ENCODE measurements around the gene NFKBIB.
"Not testable (repeated sequence)": the region's sequence is repeated elsewhere in the genome, so short reads cannot be mapped to it uniquely, and the experiment has no call there.

NFKBIB gene

DNA sequence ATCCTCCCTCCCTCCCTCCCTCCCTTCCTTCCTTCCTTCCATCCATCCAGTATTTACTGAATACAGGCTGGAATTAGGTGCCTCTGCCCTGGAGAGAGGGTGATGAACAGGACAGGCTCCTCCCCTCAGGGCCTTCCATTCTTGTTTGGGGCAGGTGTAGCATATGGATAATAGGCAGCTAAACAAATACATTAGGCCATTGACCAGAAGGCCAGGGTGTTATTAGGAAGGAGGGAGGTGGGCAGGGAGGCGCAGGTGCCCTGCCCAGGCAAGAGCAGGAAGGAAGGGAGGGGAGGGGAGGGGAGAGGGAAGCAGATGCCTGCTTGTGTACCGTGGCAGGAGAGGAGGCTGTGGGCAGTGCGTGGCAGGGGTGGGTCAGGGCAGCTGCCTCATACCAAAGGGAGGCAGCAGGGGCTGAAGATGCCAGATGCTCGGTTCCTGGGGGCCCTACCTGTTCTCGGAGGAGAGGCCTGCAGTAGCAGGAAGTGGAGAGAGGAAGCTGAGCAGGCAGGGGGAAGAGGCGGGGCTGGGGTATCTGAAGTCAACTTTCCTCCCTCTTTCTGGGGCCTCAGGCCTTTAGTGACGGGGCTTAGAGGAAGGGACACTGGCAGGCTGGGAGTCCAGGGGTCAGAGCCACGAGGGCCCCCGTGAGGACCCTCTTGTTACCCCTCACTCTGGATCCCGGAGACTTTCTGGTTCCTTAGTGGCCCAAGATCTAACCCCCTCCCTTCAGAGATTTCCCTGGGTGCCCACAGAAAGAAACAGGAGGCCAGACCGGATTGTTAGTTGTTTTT lies 21.8 kb upstream of the NFKBIB start, which contains the start of gene RINL:
Gene RINL (minus strand): TSS at position 495 of the 794 bp plus-strand sequence. CDS start 1,533 bp downstream, outside the sequence.
- DNase-seq = peak; percentile 60

DNA sequence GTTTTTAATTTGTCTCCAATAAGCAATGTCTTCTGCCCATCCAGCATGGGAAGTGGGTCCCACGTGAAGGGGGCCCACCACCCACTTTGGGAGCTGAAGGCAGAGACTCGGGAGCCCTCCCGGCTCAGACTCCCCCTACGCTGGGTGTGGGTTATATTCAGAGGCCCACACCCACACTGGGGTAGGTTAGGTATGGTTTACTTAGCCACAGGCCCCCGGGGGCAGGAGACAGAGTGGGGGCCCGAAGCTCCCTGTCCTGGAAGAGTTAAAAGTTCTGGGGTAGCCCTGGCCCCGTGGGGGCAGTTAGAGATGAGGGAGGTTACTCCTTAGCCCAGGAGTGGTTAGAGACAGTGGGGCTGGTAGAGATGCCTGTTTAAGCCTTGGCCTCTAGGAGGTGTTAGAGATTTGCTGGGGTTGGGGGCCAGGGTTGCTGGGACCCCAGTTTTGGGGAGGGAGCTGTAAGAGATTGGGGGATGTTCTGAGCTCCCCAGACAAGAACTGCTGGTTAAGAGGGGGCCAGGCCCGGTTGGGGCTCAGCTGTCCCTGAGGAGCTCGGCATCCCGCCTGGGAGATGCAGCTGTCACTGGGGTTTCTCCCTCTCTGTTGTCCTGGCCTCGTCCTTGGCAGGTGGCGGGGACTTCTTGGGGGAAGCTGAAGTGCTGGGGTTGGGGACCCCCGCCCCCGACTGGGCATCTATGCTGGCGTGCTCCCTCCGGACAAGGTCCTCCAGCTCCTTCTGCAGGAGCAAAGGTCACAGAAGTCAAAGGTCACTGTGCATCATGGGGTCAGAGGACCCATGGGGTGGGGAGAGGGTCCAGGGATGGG lies 21.0 kb upstream of the NFKBIB start:
- DNase-seq = no peak

DNA sequence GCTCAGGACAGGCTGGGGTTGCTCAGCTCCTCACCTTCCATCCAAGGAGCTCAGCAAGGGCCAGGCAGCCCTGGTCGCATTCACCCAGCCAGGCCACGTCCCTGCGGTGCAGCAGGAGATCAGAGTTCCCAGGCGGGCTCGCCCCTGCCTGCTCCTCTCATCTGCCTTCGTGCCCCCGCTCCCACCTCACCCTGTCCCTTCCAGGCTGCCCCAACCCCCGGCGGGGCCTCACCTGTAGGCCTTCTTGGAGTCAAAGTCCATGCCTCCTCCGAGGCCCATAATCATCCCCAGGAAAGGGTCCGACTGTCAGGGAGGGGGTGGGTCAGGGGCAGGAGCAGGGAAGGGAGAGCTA lies 20.4 kb upstream of the NFKBIB start:
- DNase-seq = no peak

- no peak for DNase-seq
Measured at GRCh38 chr19:38880076-38880881, 19.5 kb upstream of the NFKBIB start.

GRCh38 chr19:38880882-38881609 lies 18.7 kb upstream of the NFKBIB start:
- no peak for DNase-seq

GRCh38 chr19:38883286-38883685 lies 16.5 kb upstream of the NFKBIB start:
- no peak for DNase-seq

- not testable (repeated sequence) for DNase-seq
Measured at GRCh38 chr19:38884691-38885090, 15.1 kb upstream of the NFKBIB start.

DNA sequence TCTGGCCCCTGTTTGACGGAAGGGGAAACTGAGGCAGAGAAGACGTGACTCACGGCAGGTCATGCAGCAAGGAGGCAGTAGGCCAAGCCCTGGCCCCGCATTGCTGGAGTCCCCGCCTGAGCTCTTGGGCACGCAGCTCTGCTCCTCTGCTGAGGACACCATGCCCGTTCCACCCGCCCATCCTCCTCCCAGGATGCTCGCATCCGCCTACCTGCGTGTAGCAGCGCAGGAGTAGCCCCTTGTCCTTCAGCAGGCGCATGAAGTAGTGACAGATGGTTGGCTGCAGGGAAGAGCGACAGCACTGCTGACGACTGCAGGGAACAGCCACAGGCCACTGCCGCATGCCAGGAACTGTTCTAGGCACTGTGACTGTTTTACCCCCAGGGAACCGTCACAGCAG lies 10.9 kb upstream of the NFKBIB start:
- no peak for DNase-seq

DNA sequence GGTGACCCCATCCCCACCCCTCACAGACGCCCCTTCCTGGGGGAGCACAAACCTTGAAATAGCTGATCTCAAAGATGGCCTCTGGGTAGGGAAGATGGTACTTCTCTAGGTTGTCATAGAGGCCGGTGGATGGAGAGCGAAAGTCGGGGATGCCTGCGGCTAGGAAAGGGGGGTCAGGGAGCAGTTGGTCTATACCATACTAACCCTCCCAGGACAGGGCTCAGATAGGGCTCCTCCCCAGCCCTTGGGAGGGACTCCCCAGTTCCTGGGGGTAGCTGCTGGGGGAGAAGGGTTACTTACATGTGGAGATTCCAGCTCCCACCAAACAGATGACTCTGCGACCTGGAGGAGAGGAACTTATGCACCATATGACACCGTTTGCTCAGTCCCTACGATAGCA lies 10.0 kb upstream of the NFKBIB start:
- DNase-seq = no peak

GRCh38 chr19:38890686-38891085 lies 9.1 kb upstream of the NFKBIB start:
- DNase-seq = no peak

GRCh38 chr19:38891771-38892170 lies 8.0 kb upstream of the NFKBIB start:
- no peak for DNase-seq

DNA sequence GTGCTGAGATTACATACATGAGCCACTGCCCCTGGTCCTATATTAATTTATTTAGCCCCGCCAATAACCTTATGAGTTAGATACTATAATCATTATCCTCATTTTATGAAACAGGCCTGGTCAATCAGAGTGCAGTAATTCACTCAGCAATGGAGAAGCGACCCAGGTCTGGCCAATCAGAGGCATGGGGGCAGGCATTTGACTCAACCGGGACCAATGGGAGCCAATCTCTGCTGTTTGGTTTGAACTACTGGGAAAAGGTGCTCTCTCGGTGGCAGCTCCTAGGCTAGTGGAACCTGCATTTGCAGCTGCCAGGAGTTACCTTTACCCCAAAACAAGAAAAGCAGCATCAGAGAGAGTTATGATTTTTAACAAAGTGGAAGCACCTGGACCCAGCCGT lies 6.9 kb upstream of the NFKBIB start:
- no peak for DNase-seq

DNA sequence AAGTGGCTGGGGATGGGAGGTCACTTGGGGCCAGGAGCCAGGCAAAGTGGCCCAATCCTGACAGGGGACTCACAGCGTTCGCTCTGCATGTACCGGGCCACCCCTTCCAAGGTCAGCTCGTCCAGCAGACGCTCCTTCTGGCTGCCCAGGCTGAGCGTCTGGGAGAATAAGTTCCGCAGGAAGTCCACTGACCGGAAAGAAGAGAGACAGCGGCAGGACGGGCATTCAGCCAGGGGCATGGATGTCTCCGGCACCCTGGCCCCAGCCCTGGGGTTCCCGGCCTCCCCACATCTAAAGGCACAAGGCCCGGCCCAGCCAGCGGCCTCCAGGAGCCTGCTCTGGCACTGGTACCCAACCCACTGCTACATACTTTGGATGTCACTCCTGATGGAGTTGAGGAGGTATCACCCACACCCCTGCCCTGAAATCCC lies 6.4 kb upstream of the NFKBIB start:
- no peak for DNase-seq

- DNase-seq = no peak
Measured at GRCh38 chr19:38894968-38895367, 4.8 kb upstream of the NFKBIB start.

DNA sequence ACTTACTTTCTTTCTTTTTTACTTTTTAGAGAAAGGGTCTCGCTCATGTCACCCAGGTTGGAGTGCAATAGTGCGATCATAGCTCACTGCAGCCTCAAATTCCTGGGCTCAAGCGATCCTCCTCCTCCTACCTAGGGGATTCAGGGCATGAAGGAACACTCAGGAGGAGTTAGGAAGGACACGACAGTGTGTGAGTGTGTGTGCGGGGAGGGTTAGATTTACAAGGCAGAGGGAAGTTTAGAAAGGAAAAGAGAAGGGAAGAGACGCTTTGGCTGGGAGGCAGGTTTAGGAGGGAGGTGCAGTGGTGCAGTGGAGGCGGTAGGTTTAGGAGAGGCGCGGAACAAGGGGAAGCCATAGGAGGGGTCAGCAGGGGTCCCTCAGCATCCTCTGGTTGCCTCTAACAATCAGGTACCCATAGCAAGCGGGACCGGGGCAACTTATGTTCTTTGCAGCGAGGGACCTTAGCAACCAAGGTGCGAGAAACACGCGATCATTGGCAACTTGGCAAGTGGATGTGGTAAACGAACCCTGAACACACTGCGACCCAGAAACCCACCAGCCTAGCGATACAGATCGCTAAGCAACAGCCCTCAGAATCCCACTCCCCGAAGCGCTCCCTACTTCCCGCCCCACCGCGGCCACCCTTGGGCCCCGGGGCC lies 852 bp upstream of the NFKBIB start:
- no peak for DNase-seq

DNA sequence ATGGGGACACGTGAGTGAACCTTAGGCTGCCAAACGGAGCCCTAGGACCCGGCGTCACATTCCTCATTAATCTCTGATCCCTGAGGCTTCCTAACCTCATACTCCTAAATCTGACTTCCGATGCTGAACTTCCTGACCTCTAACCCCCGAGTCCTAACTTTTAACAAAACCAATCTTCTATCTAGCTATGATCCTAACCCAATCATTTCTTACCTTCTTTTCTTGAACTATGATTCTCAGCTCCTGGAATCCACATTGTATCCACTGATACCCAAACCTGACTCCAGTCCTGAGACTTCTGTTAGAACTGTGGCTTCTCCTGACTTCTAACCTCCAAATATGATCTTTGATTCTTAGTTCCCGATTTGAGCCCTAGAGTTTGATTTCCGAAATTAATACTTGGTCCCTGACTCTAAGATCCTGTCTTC lies 447 bp downstream of the NFKBIB start:
- DNase-seq = no peak

GRCh38 chr19:38900743-38901190 lies 998 bp downstream of the NFKBIB start:
- DNase-seq = no peak

DNA sequence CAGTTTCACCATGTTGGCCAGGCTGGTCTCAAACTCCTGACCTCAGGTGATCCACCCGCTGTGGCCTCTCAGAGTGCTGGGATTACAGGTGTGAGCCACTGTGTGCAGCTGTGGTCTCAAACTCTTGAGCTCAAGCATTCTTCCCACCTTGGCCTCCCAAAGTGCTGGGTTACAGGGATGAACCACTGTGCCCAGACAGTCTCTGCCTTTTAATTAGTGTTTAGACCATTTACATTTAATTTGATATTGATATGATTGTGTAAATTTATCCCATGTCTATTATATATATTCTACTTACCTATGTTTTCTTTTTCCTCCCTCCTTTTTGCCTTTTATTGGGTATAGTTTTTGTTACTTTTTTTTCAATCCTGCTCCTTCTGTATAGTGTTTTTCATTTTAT lies 1.9 kb downstream of the NFKBIB start:
- no peak for DNase-seq

DNA sequence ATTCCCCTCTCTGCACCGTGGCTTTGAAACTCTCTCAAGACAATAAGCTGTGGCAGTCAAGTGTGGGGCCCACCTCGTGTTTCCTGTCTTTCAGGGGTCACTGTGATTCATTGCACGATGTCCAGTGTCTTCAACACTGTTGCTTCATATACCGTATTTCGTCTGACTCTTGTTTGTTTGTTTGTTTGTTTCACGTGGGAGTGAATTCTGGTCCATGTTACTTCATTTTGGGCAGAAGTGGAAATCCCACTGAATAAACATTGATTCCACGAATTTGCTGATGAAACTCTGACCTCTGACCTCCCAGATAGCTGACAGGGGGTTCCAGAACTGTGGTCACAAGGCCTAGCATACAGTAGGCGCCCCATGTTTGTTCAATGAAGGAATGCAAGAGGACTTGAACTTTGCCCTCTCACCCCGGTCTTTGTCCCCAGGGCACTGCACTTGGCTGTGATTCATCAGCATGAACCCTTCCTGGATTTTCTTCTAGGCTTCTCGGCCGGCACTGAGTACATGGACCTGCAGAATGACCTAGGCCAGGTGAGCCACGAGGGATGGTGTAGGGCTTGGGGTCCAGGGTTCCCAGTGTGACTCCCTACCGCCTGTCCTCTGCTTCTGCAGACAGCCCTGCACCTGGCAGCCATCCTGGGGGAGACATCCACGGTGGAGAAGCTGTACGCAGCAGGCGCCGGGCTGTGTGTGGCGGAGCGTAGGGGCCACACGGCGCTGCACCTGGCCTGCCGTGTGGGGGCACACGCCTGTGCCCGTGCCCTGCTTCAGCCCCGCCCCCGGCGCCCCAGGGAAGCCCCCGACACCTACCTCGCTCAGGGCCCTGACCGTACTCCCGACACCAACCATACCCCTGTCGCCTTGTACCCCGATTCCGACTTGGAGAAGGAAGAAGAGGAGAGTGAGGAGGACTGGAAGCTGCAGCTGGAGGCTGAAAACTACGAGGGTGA lies 5.1 kb downstream of the NFKBIB start:
- DNase-seq = no peak

DNA sequence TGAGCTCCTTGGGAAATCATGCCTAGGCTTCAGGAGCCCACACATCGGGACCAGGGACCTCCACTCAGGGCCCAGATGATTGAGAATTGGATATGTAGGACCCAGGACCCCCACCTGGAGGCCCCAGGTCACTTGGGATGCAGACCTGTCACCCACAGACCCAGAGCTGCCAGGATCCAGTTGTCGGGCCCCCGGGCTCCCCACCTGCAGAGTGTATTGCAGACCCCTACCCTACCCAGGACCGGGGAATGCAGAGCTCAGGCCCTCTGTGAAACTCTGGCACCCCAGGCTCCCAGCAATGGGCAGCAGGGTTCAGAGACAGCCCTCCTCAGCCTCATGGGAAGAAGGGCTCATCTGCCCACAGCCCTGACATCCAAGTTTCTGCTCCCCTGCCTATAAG lies 5.9 kb downstream of the NFKBIB start:
- DNase-seq = no peak

DNA sequence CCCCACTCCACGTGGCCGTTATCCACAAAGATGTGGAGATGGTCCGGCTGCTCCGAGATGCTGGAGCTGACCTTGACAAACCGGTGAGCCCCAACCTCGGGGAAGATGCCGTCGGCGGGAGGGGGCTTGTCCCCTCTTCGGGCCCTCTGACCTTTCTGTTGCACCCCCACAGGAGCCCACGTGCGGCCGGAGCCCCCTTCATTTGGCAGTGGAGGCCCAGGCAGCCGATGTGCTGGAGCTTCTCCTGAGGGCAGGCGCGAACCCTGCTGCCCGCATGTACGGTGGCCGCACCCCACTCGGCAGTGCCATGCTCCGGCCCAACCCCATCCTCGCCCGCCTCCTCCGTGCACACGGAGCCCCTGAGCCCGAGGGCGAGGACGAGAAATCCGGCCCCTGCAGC lies 7.5 kb downstream of the NFKBIB start:
- no peak for DNase-seq

All from GDM1 (cell line).